GM21515 (cell line): ENCODE measurements around the gene ASIC2.

Experiments
- ATAC-seq: cut with Tn5 transposase; IDR thresholded peaks from one replicate; pipeline ENCODE4 v1.9.1; 2021; ENCODE audit not compliant: unreplicated experiment

ASIC2 gene

GRCh38 chr17:33292981-33293867 lies at the start of gene ASIC2:
ASIC2 (minus strand) TSS chr17:33293295.
- ATAC-seq, result no peak

- no peak for ATAC-seq
Measured at GRCh38 chr17:33342025-33342424, 48.9 kb upstream of the ASIC2 start.

DNA sequence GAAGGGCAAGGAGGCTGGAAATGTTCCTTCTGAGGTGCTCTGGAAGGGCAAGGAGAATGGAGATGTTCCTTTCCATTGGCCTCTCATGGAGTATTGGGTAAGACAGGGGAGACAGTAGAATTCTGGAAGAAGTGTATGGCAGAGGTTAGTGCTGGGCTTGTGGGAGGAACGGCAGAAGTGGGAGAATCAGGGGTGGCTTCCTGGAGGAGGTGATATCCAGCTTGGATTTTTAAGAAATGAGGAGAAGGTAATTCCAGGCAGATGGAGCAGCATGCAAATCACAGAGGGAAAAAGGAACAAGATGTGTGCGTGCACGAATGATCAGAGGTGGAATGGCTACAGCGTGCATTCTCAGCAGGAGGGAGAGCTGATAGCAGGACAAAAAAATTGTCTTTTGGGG lies 45.1 kb upstream of the ASIC2 start:
- no peak for ATAC-seq

- ATAC-seq, result no peak
Measured at GRCh38 chr17:33335491-33336173, 42.5 kb upstream of the ASIC2 start.

DNA sequence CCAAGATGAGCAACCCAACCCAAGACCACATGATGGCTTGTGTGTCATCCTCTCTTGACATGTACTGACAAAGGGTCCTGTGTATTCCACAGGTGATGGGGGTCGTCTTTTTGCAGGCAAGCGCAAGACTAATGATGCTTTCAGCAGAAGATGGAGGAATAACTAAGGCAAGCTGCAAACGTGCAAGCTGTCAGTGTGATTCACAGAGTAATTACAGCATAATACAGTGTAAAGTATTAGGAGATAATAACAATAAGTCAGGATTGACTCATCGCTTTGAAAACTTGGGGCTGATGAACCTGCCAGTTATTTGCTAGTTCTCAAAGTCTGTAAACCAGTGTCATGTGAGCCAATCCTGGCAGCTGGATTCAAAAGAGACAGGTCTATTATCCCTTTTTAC lies 41.6 kb upstream of the ASIC2 start:
- ATAC-seq, result no peak

DNA sequence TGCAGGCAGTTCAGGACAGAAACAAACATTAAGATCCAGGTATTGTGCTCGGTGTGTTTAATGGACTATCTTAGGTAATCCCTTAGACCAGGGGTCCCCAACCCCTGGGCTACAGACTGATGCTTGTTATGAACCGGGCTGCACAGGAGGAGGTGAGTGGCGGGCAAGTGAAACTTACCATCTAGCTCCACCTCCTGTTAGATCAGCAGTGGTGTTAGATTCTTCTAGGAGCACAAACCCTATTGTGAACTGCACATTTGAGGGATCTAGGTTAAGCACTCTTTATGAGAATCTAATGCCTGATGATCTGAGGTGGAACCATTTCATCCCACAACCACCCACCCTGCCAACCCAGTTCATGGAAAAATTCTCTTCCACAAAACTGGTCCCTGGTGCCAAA lies 37.8 kb upstream of the ASIC2 start:
- no peak for ATAC-seq

GRCh38 chr17:33328129-33328528 lies 35.0 kb upstream of the ASIC2 start:
- ATAC-seq, result no peak

DNA sequence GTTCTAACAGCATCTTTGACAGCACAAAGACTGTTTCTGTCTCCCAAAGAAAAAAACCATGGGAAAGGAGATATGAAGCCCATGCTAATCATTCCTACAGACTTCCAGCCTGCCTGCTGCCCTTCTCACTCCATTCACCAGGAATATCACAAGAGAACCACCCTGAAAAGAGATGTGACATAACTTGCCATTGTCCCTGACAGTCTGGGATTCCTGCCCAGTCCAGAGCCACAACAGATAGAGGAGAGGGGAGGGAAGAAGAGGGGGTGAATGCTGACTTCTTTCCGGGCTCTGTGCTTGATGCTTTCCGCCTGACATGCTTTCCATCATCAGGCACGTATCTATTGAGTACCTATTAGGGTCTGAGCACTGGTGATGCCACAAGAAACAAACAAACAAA lies 31.6 kb upstream of the ASIC2 start:
- ATAC-seq, result no peak

GRCh38 chr17:33322063-33322462 lies 29.0 kb upstream of the ASIC2 start:
- no peak for ATAC-seq

DNA sequence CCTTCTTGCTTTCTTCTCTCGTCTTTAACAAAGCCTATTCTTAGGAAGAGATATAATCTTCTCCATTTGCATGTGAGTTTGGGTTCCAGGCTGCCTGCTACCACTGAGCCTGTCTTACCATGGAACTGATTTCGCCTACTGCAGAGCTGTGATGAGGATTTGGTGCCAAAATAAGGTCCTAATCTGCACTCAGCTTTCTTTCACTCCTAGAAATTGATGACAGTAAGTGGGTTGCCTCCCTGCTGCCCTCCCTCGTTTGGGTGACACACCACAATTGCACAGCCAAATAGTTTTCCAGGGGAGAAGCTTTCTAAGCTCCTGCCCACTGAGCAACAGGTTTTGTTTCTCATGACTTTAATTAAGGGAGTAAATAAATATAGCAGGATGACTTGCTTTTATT lies 25.1 kb upstream of the ASIC2 start:
- ATAC-seq, result no peak

GRCh38 chr17:33316746-33317145 lies 23.7 kb upstream of the ASIC2 start:
- no peak for ATAC-seq

- no peak for ATAC-seq
Measured at GRCh38 chr17:33310296-33310695, 17.2 kb upstream of the ASIC2 start.

DNA sequence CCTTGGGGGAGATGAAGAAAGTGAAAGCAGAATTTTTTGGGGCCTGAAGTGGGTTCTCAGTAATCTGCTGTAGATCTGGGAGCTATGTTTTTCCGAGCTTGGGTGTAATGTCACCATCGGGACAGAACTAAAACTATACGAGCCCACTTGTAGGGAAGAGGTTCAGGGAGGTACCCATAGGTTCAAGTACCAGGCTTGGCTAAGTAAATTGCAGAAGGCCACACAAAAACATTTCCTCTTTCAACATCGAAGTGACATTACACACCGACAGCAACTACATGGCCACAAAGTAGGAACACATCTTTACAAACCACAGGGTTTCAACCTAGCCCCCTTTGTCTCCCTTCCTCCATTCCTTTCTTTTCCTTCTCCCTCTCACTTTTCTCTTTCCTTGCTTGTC lies 10.2 kb upstream of the ASIC2 start:
- ATAC-seq, result no peak

DNA sequence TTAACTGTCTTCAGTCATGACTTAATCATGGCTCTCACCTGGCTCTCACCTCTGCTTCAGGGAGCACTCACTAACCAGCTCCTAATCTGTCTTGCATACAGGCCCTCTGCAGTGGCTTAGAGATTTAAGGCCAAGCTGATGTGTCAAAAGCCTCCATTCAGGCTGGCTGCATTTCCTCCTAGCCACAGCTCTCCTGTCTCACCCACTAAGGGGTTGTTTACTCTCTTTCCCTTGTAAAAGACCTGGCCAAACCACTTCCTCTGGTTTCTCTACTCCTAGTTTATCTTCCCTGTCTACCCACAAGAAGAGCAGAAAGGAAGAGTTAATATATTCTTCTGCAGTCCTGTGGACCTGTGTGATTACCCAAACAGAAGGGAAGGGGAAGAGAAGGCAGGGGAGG lies 9.3 kb upstream of the ASIC2 start:
- no peak for ATAC-seq

DNA sequence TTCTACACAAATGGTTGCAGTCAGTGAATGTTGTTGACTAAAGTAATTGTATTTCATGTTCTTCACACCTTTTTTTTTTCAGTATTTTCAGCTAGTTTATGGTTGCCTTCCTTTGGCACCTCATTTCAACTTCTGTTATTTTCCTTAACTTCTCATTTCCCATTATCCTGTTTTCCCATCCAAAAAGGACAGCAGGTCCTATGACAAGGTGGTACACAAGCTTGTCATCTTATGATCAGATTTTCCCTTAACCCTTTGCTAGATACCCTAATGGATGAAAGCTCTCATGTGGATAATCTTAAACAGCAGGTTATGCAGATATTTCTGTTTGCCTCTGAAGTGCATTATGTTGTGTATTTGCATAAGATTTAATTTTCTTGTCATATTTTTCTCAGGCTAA lies 7.1 kb upstream of the ASIC2 start:
- no peak for ATAC-seq

GRCh38 chr17:33299115-33299514 lies 6.0 kb upstream of the ASIC2 start:
- no peak for ATAC-seq

DNA sequence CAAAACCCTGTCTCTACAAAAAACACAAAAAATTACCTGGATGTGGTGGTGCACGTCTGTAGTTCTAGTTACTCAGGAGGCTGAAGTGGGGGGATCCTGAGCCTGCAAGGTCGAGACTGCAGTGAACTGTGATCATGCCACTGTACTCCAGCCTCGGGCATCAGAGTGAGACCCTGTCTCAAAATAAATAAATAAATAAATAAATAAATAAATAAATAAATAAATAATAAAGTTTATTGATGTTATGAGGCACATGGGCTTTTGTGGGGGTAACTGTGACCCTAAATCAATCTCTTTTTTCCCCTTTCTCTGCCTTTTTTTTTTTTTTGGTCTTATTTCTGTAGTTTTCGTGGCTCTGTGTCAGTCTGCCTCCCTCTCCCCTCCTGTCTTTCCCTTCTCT lies 4.5 kb upstream of the ASIC2 start:
- ATAC-seq, result no peak

DNA sequence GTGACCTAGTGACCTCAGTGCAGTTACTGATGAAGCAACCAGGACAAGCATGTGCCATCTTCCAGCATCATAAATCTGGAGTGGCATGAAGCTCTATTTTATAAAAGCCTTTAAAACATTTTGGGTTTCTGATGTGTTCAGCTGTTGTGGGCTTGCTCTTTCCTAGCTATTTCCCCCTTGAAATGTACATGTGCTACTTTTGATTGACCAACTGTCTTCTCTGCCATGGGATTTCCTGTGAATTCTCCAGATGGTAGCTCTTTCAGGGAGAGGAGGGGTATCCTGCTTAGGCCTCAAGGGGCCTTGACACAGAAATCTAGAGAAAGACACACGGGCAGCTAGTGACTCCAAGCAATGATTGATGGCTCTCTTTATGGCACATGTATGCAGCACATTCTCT lies 1.9 kb upstream of the ASIC2 start:
- ATAC-seq, result no peak

- ATAC-seq, result no peak
Measured at GRCh38 chr17:33292201-33292980, 704 bp downstream of the ASIC2 start.

GRCh38 chr17:33291248-33292200 lies 1.6 kb downstream of the ASIC2 start:
- no peak for ATAC-seq

DNA sequence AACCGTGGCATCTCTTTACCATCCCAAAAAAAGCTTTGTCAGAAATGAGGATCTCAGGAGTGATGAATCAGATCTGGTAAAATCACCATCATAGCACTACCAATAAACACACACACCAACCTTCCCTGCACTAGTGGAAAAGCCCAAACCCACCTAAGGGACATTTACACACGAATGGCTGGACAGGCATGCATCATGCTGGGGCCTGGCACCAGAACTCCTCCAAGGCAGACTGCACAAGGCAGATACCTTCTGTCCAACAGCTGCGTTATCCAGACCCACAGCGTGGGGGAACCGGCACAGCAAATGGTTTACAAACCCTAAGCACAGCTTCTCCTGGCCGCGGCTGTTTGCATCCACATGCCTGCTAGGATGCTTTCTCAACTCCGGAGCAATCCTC lies 2.8 kb downstream of the ASIC2 start:
- ATAC-seq, result no peak
